Ovary (tissue), 9 donors: Measurements from ENCODE around the gene COL5A1. TPM values are rescaled to one million over a fixed set of nuclear protein-coding genes. Genes with fewer than 3 reads are reported as not detected.

Experiments used
- DNase-seq, 5 donors: peaks; one replicate each; pipeline ENCODE4 v3.0.0-alpha.2; 2019 to 2020
- H3K27ac ChIP-seq, 2 donors: fragments of 200-600 bp; one replicate each; pipeline versions ENCODE4 v1.5.1 to v1.8.0; 2019 to 2022
- H3K27me3 ChIP-seq: fragments of 200-600 bp; one replicate; pipeline ENCODE4 v1.8.0; 2022
- H3K36me3 ChIP-seq: fragments of 200-600 bp; sonication (generic); one replicate; pipeline ENCODE4 v1.5.1; 2019
- H3K4me1 ChIP-seq: one replicate; pipeline ENCODE4 v1.8.1; 2013; ENCODE audit warnings: mild to moderate bottlenecking, moderate library complexity; ENCODE audit not compliant: insufficient read depth
- H3K4me3 ChIP-seq: fragments of 200-600 bp; sonication (generic); one replicate; pipeline ENCODE4 v1.5.1; 2017
- H3K9me3 ChIP-seq, 2 donors: fragments of 200-600 bp in 1 of 2; sonication (generic) in 1 of 2; one replicate each; pipeline versions ENCODE4 v1.5.1 to v1.8.1; 2013 to 2019; ENCODE audit warnings: mild to moderate bottlenecking in 1 of 2, moderate library complexity in 1 of 2
- CTCF ChIP-seq, 3 donors: fragments of 450-650 bp in 2 of 3; fragments of 200-600 bp in 1 of 3; IDR thresholded peaks; one replicate each; pipeline versions ENCODE4 v1.5.1 to v1.8.0; 2016 to 2022; ENCODE audit warnings: antibody characterized with exemption in 3 of 3, mild to moderate bottlenecking in 1 of 3
- EP300 ChIP-seq: sonication (generic); formaldehyde crosslinking; IDR thresholded peaks from one replicate; pipeline ENCODE4 v1.6.1; 2017; ENCODE audit warnings: antibody characterized with exemption
- POLR2A ChIP-seq: fragments of 450-650 bp; IDR thresholded peaks from one replicate; pipeline ENCODE4 v1.6.1; 2017; ENCODE audit warnings: antibody characterized with exemption, mild to moderate bottlenecking, moderate library complexity
- WGBS, 3 donors: extraction: QIAGEN DNeasy Blood & Tissue Kit in 1 of 3; methylation state at CpG; one replicate each; pipeline versions ENCODE4 v1.1.5 to v1.1.7; 2013 to 2017; 5-methylcytosine and 5-hydroxymethylcytosine counted together
- intact Hi-C, 4 donors: fragments of 100-400 bp; cut with DNase I; formaldehyde crosslinking; loops; one replicate each; pipeline versions ENCODE4 v1.11.0 to v1.15.1; 2022 to 2023
- polyA plus RNA-seq, 2 donors: library from polyadenylated mRNA; stranded (reverse); fragments of 200-250 nt in 1 of 2; fragments of 350-450 nt in 1 of 2; fragmentation: Illumina TruSeq in 1 of 2; extraction: RNeasy Lipid Tissue Mini Kit (QIAGEN cat#74804) in 1 of 2; gene quantifications; one replicate each; pipeline ENCODE4 v1.2.3, GENCODE V29; 2013 to 2014
- total RNA-seq, 7 donors: library from RNA; depleted of rRNA in 2 of 7; stranded (reverse); fragments of >200 nt in 2 of 7; fragmentation: NEBNext Ultra II Directional in 3 of 7; extraction: Animal tissue kit (Norgen Biotek cat#: 25700) in 3 of 7; gene quantifications; one replicate each; pipeline versions ENCODE4 v1.1.0 to v1.2.4, GENCODE V29; 2016 to 2023
- donor health status: DM: no; HTN: no; CAD: no; lungs with moderate emphysema.
- donor health status: DM: no; HTN: no; CAD: no.
- donor health status: Bipolar disorder and iron deficiency.
- donor health status: DM: yes; HTN: yes; CAD: no.
- donor health status: DM: no; HTN: no; CAD: no.
- donor health status: DM: yes; HTN: yes; CAD: no.

Gene COL5A1
- total and polyA plus RNA-seq, 9 donors = 28.1 to 117 (median 54.6) TPM

- intact Hi-C loops = no loop called here
- Histone ChIP-seq H3K36me3 (no peaks in the 10 kb centered on the region), H3K9me3 (no peaks in the 10 kb centered on the region), H3K4me1 (no peaks in the 10 kb centered on the region), H3K4me3 (no peak overlapping the region), H3K27ac (no peak overlapping the region), H3K27me3 (no peaks in the 10 kb centered on the region)
- 82 to 83% (median 82%) methylated on average over 18 to 21 of the region's 21 CpGs for WGBS, 3 donors
- DNase-seq = no peak
- TF ChIP-seq EP300 (no peak), CTCF (IDR thresholded peaks at IDR 0.05) (no peak), POLR2A (no peak)
Measured at GRCh38 chr9:134826336-134827285, 185.0 kb downstream of the COL5A1 start.

- intact Hi-C loops = no loop called here
- no peak for TF ChIP-seq POLR2A
- TF ChIP-seq EP300 = no peak
- no peak for TF ChIP-seq CTCF (IDR thresholded peaks at IDR 0.05)
- Histone ChIP-seq H3K9me3 (no peaks in the 10 kb centered on the region), H3K36me3 (no peaks in the 10 kb centered on the region), H3K27me3 (no peaks in the 10 kb centered on the region), H3K4me3 (no peak overlapping the region), H3K4me1 (no peaks in the 10 kb centered on the region), H3K27ac (no peak overlapping the region)
- DNase-seq = no peak
- WGBS, 3 donors = 83 to 89% (median 83%) methylated on average over 19 of the region's 19 CpGs
Measured at GRCh38 chr9:134827559-134827958, 186.0 kb downstream of the COL5A1 start.

- WGBS, 3 donors = 87 to 94% (median 87%) methylated on average over 12 of the region's 12 CpGs
- intact Hi-C loops = no loop called here
- H3K4me1 ChIP-seq = no peaks in the 10 kb centered on the region
- H3K27me3 ChIP-seq = no peaks in the 10 kb centered on the region
- no peaks in the 10 kb centered on the region for H3K9me3 ChIP-seq
- H3K36me3 ChIP-seq = no peaks in the 10 kb centered on the region
- DNase-seq = no peak
- TF ChIP-seq POLR2A (no peak), CTCF (IDR thresholded peaks at IDR 0.05) (no peak), EP300 (no peak)
- H3K4me3 ChIP-seq = no peak overlapping the region
- no peak overlapping the region for H3K27ac ChIP-seq
Measured at GRCh38 chr9:134827993-134828392, 186.4 kb downstream of the COL5A1 start.

- 88 to 94% (median 94%) methylated on average over 11 of the region's 11 CpGs for WGBS, 3 donors
- Histone ChIP-seq H3K4me3 (no peak overlapping the region), H3K9me3 (no peaks in the 10 kb centered on the region), H3K27me3 (no peaks in the 10 kb centered on the region), H3K4me1 (no peaks in the 10 kb centered on the region), H3K36me3 (no peaks in the 10 kb centered on the region), H3K27ac (no peak overlapping the region)
- no peak for DNase-seq
- intact Hi-C loops = no loop called here
- TF ChIP-seq EP300 (no peak), CTCF (IDR thresholded peaks at IDR 0.05) (no peak), POLR2A (no peak)
Measured at GRCh38 chr9:134828892-134829291, 187.3 kb downstream of the COL5A1 start.
